Karpas-422 (cell line): ENCODE measurements around the gene TMC3. TPM values are rescaled to one million over a fixed set of nuclear protein-coding genes. Genes with fewer than 3 reads are reported as not detected.

Experiments
- DNase-seq: peaks from one replicate; pipeline ENCODE4 v3.0.0-alpha.2; 2015
- H2AFZ ChIP-seq: fragments of 200-600 bp; sonication (generic); 2 replicates; pipeline ENCODE4 v1.6.1; 2014; ENCODE audit warnings: antibody characterized with exemption, low read length, mixed read lengths
- H3K27ac ChIP-seq: fragments of 200-600 bp; sonication (generic); 2 replicates; pipeline ENCODE4 v1.5.1; 2014; ENCODE audit warnings: mild to moderate bottlenecking, low read length, moderate library complexity
- H3K27me3 ChIP-seq: fragments of 200-600 bp; sonication (generic); 2 replicates; pipeline ENCODE4 v1.6.1; 2014; ENCODE audit warnings: low read length, mixed read lengths
- H3K36me3 ChIP-seq: fragments of 200-600 bp; sonication (generic); 2 replicates; pipeline ENCODE4 v1.6.1; 2014; ENCODE audit warnings: low read length, mixed read lengths; ENCODE audit not compliant: insufficient read depth
- H3K4me1 ChIP-seq: fragments of 200-600 bp; sonication (generic); 2 replicates; pipeline ENCODE4 v1.6.1; 2014; ENCODE audit warnings: mild to moderate bottlenecking, low read length, mixed read lengths
- H3K4me2 ChIP-seq: fragments of 200-600 bp; sonication (generic); 2 replicates; pipeline ENCODE4 v1.6.1; 2014; ENCODE audit warnings: low read length, low read depth, mild to moderate bottlenecking; ENCODE audit not compliant: poor library complexity, severe bottlenecking
- H3K4me3 ChIP-seq: fragments of 200-600 bp; sonication (generic); 2 replicates; pipeline ENCODE4 v1.5.1; 2014; ENCODE audit warnings: mild to moderate bottlenecking, antibody characterized with exemption, low read length, mixed read lengths
- H3K79me2 ChIP-seq: fragments of 200-600 bp; sonication (generic); 2 replicates; pipeline ENCODE4 v1.6.1; 2014; ENCODE audit warnings: mild to moderate bottlenecking, low read length, mixed read lengths
- H3K9ac ChIP-seq: fragments of 200-600 bp; sonication (generic); 2 replicates; pipeline ENCODE4 v1.6.0; 2014; ENCODE audit warnings: low read length
- H3K9me2 ChIP-seq: fragments of 200-600 bp; sonication (generic), shearing (Covaris generic); replicated peaks from 2 replicates; pipeline ENCODE4 v1.6.0; 2014; ENCODE audit warnings: mild to moderate bottlenecking, low read length, moderate library complexity; ENCODE audit not compliant: insufficient read depth
- H3K9me3 ChIP-seq: fragments of 300-700, 200-600 bp; sonication (generic); 2 replicates; pipeline ENCODE4 v1.6.1; 2014; ENCODE audit warnings: low read length, mixed read lengths
- H4K20me1 ChIP-seq: fragments of 200-600 bp; sonication (generic); 2 replicates; pipeline ENCODE4 v1.6.1; 2014; ENCODE audit warnings: mild to moderate bottlenecking, antibody characterized with exemption, low read length, low read depth; ENCODE audit not compliant: insufficient read depth
- total RNA-seq: library from RNA; depleted of rRNA; stranded (reverse); fragments of >200 nt; shearing (Covaris generic); gene quantifications from 2 replicates; pipeline ENCODE4 v1.2.3, GENCODE V29; 2014; ENCODE audit warnings: low replicate concordance

Gene TMC3
- total RNA-seq, 1 experiment from 2014 or later = not detected

GRCh38 chr15:81380203-81380602 lies 6.2 kb upstream of the TMC3 start:
- DNase-seq = no peak
- H3K9me2 ChIP-seq = no peaks in the 10 kb centered on the region
- H3K27me3 ChIP-seq = no peaks in the 10 kb centered on the region

GRCh38 chr15:81379269-81379668 lies 5.3 kb upstream of the TMC3 start:
- H3K4me1 ChIP-seq = no peaks in the 10 kb centered on the region
- no peak overlapping the region for H2AFZ ChIP-seq
- no peak overlapping the region for H3K4me3 ChIP-seq
- H3K27ac ChIP-seq = no peak overlapping the region
- H3K9me2 ChIP-seq = no peaks in the 10 kb centered on the region
- H4K20me1 ChIP-seq = no peaks in the 10 kb centered on the region
- H3K36me3 ChIP-seq = no peaks in the 10 kb centered on the region
- DNase-seq = no peak
- H3K9ac ChIP-seq = no peak overlapping the region
- H3K4me2 ChIP-seq = no peak overlapping the region
- H3K79me2 ChIP-seq = no peaks in the 10 kb centered on the region
- H3K9me3 ChIP-seq = no peaks in the 10 kb centered on the region
- no peaks in the 10 kb centered on the region for H3K27me3 ChIP-seq

More at GRCh38 chr15:81380203-81380602, 6.2 kb upstream of the TMC3 start:
- H3K9ac ChIP-seq = no peak overlapping the region
- no peak overlapping the region for H3K27ac ChIP-seq
- no peaks in the 10 kb centered on the region for H3K36me3 ChIP-seq
- no peak overlapping the region for H3K4me2 ChIP-seq
- no peak overlapping the region for H3K4me3 ChIP-seq
- H3K79me2 ChIP-seq = no peaks in the 10 kb centered on the region
- H3K9me3 ChIP-seq = no peaks in the 10 kb centered on the region
- no peaks in the 10 kb centered on the region for H3K4me1 ChIP-seq
- H2AFZ ChIP-seq = no peak overlapping the region
- H4K20me1 ChIP-seq = no peaks in the 10 kb centered on the region

GRCh38 chr15:81378443-81378842 lies 4.4 kb upstream of the TMC3 start:
- Histone ChIP-seq H3K9ac (no peak overlapping the region), H4K20me1 (no peaks in the 10 kb centered on the region), H3K27me3 (no peaks in the 10 kb centered on the region), H2AFZ (no peak overlapping the region), H3K36me3 (no peaks in the 10 kb centered on the region), H3K79me2 (no peaks in the 10 kb centered on the region), H3K9me3 (no peaks in the 10 kb centered on the region), H3K4me3 (no peak overlapping the region), H3K4me1 (no peaks in the 10 kb centered on the region), H3K4me2 (no peak overlapping the region), H3K27ac (no peak overlapping the region), H3K9me2 (no peaks in the 10 kb centered on the region)
- no peak for DNase-seq

- Histone ChIP-seq H3K9me3 (no peaks in the 10 kb centered on the region), H3K9ac (no peak overlapping the region), H3K27ac (no peak overlapping the region), H4K20me1 (no peaks in the 10 kb centered on the region), H3K36me3 (no peaks in the 10 kb centered on the region), H2AFZ (no peak overlapping the region), H3K9me2 (no peaks in the 10 kb centered on the region), H3K4me1 (peaks cover 4% of the 10 kb centered on the region; the same call in 1 of the 2 replicates), H3K4me3 (no peak overlapping the region), H3K79me2 (no peaks in the 10 kb centered on the region), H3K4me2 (no peak overlapping the region), H3K27me3 (no peaks in the 10 kb centered on the region)
- DNase-seq = no peak
Observed at GRCh38 chr15:81377871-81378270, 3.9 kb upstream of the TMC3 start.

GRCh38 chr15:81376231-81376630 lies 2.2 kb upstream of the TMC3 start:
- H3K9me3 ChIP-seq = no peaks in the 10 kb centered on the region
- H3K4me2 ChIP-seq = no peak overlapping the region
- no peaks in the 10 kb centered on the region for H3K79me2 ChIP-seq
- DNase-seq = no peak
- no peaks in the 10 kb centered on the region for H3K36me3 ChIP-seq
- no peaks in the 10 kb centered on the region for H3K9me2 ChIP-seq
- H3K9ac ChIP-seq = no peak overlapping the region
- peaks cover 4% of the 10 kb centered on the region; the same call in 1 of the 2 replicates for H3K4me1 ChIP-seq
- no peaks in the 10 kb centered on the region for H3K27me3 ChIP-seq
- H3K27ac ChIP-seq = no peak overlapping the region
- no peaks in the 10 kb centered on the region for H4K20me1 ChIP-seq
- H2AFZ ChIP-seq = no peak overlapping the region
- no peak overlapping the region for H3K4me3 ChIP-seq

GRCh38 chr15:81375461-81375860 lies 1.4 kb upstream of the TMC3 start:
- H4K20me1 ChIP-seq = no peaks in the 10 kb centered on the region
- no peak overlapping the region for H3K27ac ChIP-seq
- no peaks in the 10 kb centered on the region for H3K36me3 ChIP-seq
- H3K4me2 ChIP-seq = no peak overlapping the region
- H3K27me3 ChIP-seq = no peaks in the 10 kb centered on the region
- peaks cover 4% of the 10 kb centered on the region; the same call in 1 of the 2 replicates for H3K4me1 ChIP-seq
- no peak for DNase-seq
- H3K4me3 ChIP-seq = no peak overlapping the region
- no peak overlapping the region for H2AFZ ChIP-seq
- no peaks in the 10 kb centered on the region for H3K9me3 ChIP-seq
- H3K9me2 ChIP-seq = no peaks in the 10 kb centered on the region
- H3K9ac ChIP-seq = no peak overlapping the region
- no peaks in the 10 kb centered on the region for H3K79me2 ChIP-seq

GRCh38 chr15:81373176-81373575 lies 837 bp downstream of the TMC3 start:
- no peak overlapping the region for H3K9ac ChIP-seq
- no peaks in the 10 kb centered on the region for H4K20me1 ChIP-seq
- H3K36me3 ChIP-seq = no peaks in the 10 kb centered on the region
- H3K9me2 ChIP-seq = no peaks in the 10 kb centered on the region
- H3K4me1 ChIP-seq = peaks cover 4% of the 10 kb centered on the region; the same call in 1 of the 2 replicates
- H3K79me2 ChIP-seq = no peaks in the 10 kb centered on the region
- H3K27me3 ChIP-seq = no peaks in the 10 kb centered on the region
- H3K9me3 ChIP-seq = no peaks in the 10 kb centered on the region
- no peak overlapping the region for H3K4me3 ChIP-seq
- H3K27ac ChIP-seq = no peak overlapping the region
- no peak for DNase-seq
- H3K4me2 ChIP-seq = no peak overlapping the region
- no peak overlapping the region for H2AFZ ChIP-seq

- DNase-seq = no peak
- H3K4me3 ChIP-seq = no peak overlapping the region
- no peaks in the 10 kb centered on the region for H3K9me3 ChIP-seq
- H3K79me2 ChIP-seq = no peaks in the 10 kb centered on the region
- H3K9ac ChIP-seq = no peak overlapping the region
- H3K4me1 ChIP-seq = peaks cover 4% of the 10 kb centered on the region; the same call in 1 of the 2 replicates
- no peak overlapping the region for H3K4me2 ChIP-seq
- H3K27ac ChIP-seq = no peak overlapping the region
- H2AFZ ChIP-seq = no peak overlapping the region
- H4K20me1 ChIP-seq = no peaks in the 10 kb centered on the region
- H3K9me2 ChIP-seq = no peaks in the 10 kb centered on the region
- no peaks in the 10 kb centered on the region for H3K36me3 ChIP-seq
- no peaks in the 10 kb centered on the region for H3K27me3 ChIP-seq
Observed at GRCh38 chr15:81372575-81372974, 1.4 kb downstream of the TMC3 start.
